KMS-11 (cell line): ENCODE measurements around the gene CNTNAP5.

Experiments used
- H2AFZ ChIP-seq: fragments of 200-600 bp; sonication (generic); 2 replicates; pipeline ENCODE4 v1.6.1; 2016; ENCODE audit warnings: antibody characterized with exemption, mixed run types, low read depth
- H3K27ac ChIP-seq: fragments of 200-600 bp; sonication (generic); 2 replicates; pipeline ENCODE4 v1.6.1; 2016; ENCODE audit warnings: mild to moderate bottlenecking, mixed run types
- H3K27me3 ChIP-seq: fragments of 200-600 bp; sonication (generic); 2 replicates; pipeline ENCODE4 v1.6.1; 2017; ENCODE audit warnings: mild to moderate bottlenecking, low read depth, mixed run types, moderate library complexity; ENCODE audit not compliant: insufficient read depth
- H3K36me3 ChIP-seq: fragments of 200-600 bp; sonication (generic); 2 replicates; pipeline ENCODE4 v1.6.1; 2017; ENCODE audit warnings: mild to moderate bottlenecking, mixed run types; ENCODE audit not compliant: insufficient read depth
- H3K4me1 ChIP-seq: fragments of 200-600 bp; sonication (generic); 2 replicates; pipeline ENCODE4 v1.6.1; 2016; ENCODE audit warnings: mild to moderate bottlenecking, low read depth, mixed run types; ENCODE audit not compliant: poor library complexity, severe bottlenecking
- H3K4me2 ChIP-seq: fragments of 200-600 bp; sonication (generic); 2 replicates; pipeline ENCODE4 v1.7.0; 2016; ENCODE audit warnings: mild to moderate bottlenecking, mixed run types
- H3K4me3 ChIP-seq: fragments of 200-600 bp; sonication (generic); IDR thresholded peaks from 2 replicates; pipeline ENCODE4 v1.6.1; 2017; ENCODE audit warnings: low read depth, low read length, mixed read lengths; ENCODE audit not compliant: insufficient read depth
- H3K79me2 ChIP-seq: fragments of 200-600 bp; sonication (generic); 2 replicates; pipeline ENCODE4 v1.6.1; 2016; ENCODE audit warnings: low read depth, mixed run types; ENCODE audit not compliant: insufficient read depth
- H3K9ac ChIP-seq: fragments of 200-600 bp; sonication (generic); 2 replicates; pipeline ENCODE4 v1.6.1; 2016; ENCODE audit warnings: mild to moderate bottlenecking, mixed run types
- H4K20me1 ChIP-seq: fragments of 200-600 bp; sonication (generic); 2 replicates; pipeline ENCODE4 v1.6.1; 2016; ENCODE audit warnings: mild to moderate bottlenecking, mixed run types; ENCODE audit not compliant: insufficient read depth
- CTCF ChIP-seq: fragments of 200-600 bp; sonication (generic); conservative IDR thresholded peaks from 2 replicates; pipeline ENCODE4 v1.6.1; 2017; ENCODE audit warnings: low read depth, mild to moderate bottlenecking, antibody characterized with exemption, low read length, moderate library complexity, mixed read lengths

CNTNAP5 gene

DNA sequence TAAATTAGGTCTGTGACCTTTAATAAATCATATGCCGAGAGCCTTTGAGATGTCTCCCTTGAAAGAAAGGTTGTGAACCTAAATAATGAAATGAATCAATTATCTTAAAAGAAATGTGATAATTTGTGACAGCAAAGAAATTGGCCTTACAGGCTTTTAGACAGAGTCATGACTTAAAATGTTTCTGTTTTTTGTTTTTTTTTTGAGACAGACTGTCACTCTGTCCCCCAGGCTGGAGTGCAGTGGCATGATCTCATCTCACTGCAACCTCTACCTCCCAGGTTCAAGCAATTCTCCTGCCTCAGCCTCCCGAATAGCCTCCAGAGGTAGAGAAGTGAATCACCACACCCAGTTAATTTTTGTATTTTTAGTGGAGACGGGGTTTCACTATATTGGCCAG is 898.0 kb downstream of the CNTNAP5 start:
- no peaks in the 10 kb centered on the region for H3K79me2 ChIP-seq
- H2AFZ ChIP-seq: no peak overlapping the region
- peaks cover 11% of the 10 kb centered on the region for H3K4me1 ChIP-seq
- no peak overlapping the region for H3K4me2 ChIP-seq
- H4K20me1 ChIP-seq: no peaks in the 10 kb centered on the region
- H3K27ac ChIP-seq: no peak overlapping the region
- TF ChIP-seq CTCF: no peak
- H3K9ac ChIP-seq: no peak overlapping the region
- no peak overlapping the region for H3K4me3 ChIP-seq
- H3K36me3 ChIP-seq: no peaks in the 10 kb centered on the region
- H3K27me3 ChIP-seq: no peaks in the 10 kb centered on the region

DNA sequence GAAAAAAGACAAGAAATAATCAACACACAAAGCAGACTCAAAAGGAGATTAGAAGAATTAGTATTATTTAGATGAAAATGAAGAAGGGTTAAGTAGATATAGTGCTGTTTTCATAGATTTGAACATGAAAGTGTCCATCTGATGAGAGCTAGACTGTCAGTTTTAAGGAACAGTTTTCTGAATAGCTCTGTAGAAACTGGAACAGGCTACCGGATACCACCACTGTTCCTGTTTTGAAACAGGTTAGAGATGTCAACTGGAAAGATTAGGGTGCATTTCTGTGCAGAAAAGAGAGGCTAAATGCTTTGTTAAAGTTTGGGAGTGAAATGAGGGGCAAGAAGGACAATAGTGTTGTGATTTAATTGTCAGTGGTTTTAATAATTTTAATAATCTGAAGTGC is 908.8 kb downstream of the CNTNAP5 start:
- H3K27ac ChIP-seq: no peak overlapping the region
- H3K9ac ChIP-seq: no peak overlapping the region
- H3K79me2 ChIP-seq: no peaks in the 10 kb centered on the region
- no peak overlapping the region for H3K4me2 ChIP-seq
- H3K4me1 ChIP-seq: no peaks in the 10 kb centered on the region
- TF ChIP-seq CTCF: no peak
- H3K36me3 ChIP-seq: no peaks in the 10 kb centered on the region
- no peaks in the 10 kb centered on the region for H4K20me1 ChIP-seq
- no peak overlapping the region for H2AFZ ChIP-seq
- no peaks in the 10 kb centered on the region for H3K27me3 ChIP-seq
- no peak overlapping the region for H3K4me3 ChIP-seq

DNA sequence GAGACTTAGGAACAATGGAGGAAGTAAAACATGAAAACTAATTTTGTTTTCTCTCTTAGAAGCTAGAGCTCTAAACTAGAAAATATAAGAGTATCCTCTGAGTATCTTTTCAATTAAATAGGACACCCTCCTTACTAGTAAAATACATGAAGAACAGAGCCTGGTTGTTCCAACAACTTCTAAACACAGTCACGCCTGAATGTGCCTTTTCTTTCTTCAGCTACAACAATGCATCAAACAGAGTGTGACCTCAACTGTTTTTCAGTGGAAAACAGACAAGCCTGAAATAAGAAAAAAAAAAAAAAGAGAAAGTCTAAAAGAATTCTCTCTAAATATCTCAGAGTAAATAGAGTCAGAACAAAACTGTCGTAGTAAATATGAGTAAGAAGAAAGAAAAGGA is 928.8 kb downstream of the CNTNAP5 start:
- Histone ChIP-seq H3K79me2 (no peaks in the 10 kb centered on the region), H3K27me3 (no peaks in the 10 kb centered on the region)
- TF ChIP-seq CTCF: no peak

DNA sequence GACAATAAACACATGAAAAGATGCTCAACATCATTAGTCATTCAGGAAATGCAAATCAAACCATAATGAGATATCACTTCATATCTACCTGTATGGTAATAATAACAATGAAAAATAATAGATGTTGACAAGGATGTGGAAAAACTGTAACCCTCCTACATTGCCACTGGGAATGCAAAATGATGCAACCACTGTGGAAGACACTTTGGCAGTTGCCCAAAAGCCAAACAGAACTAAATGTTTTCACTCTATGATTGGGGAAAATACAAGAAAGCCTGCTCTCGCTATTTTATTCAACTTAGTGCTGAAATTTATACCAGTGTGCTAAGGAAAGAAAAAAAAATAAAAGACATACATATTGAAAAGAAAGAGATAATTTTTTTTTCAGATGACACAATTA is 934.5 kb downstream of the CNTNAP5 start:
- no peak for TF ChIP-seq CTCF
- no peak overlapping the region for H3K27ac ChIP-seq
- H3K4me1 ChIP-seq: no peaks in the 10 kb centered on the region
- no peak overlapping the region for H3K4me3 ChIP-seq
- H2AFZ ChIP-seq: no peak overlapping the region
- H4K20me1 ChIP-seq: no peaks in the 10 kb centered on the region
- no peaks in the 10 kb centered on the region for H3K36me3 ChIP-seq
- no peaks in the 10 kb centered on the region for H3K79me2 ChIP-seq
- H3K27me3 ChIP-seq: no peaks in the 10 kb centered on the region
- no peak overlapping the region for H3K4me2 ChIP-seq
- H3K9ac ChIP-seq: no peak overlapping the region

More for the DNA sequence above, 928.8 kb downstream of the CNTNAP5 start:
- H2AFZ ChIP-seq: no peak overlapping the region
- H3K36me3 ChIP-seq: no peaks in the 10 kb centered on the region
- H3K4me3 ChIP-seq: no peak overlapping the region
- no peak overlapping the region for H3K9ac ChIP-seq
- no peak overlapping the region for H3K27ac ChIP-seq
- H3K4me1 ChIP-seq: no peaks in the 10 kb centered on the region
- H4K20me1 ChIP-seq: no peaks in the 10 kb centered on the region
- no peak overlapping the region for H3K4me2 ChIP-seq

GRCh38 chr2:124961132-124961531 is 936.0 kb downstream of the CNTNAP5 start:
- no peak for TF ChIP-seq CTCF
- Histone ChIP-seq H2AFZ (no peak overlapping the region), H3K79me2 (no peaks in the 10 kb centered on the region), H3K36me3 (no peaks in the 10 kb centered on the region), H3K4me1 (no peaks in the 10 kb centered on the region), H4K20me1 (no peaks in the 10 kb centered on the region), H3K9ac (no peak overlapping the region), H3K4me3 (no peak overlapping the region), H3K27ac (no peak overlapping the region), H3K27me3 (no peaks in the 10 kb centered on the region), H3K4me2 (no peak overlapping the region)
